ENCODE measurements around the gene VPS37D.
"Not testable (repeated sequence)": the region's sequence is repeated elsewhere in the genome, so short reads cannot be mapped to it uniquely, and the experiment has no call there.

Gene VPS37D, protein sequence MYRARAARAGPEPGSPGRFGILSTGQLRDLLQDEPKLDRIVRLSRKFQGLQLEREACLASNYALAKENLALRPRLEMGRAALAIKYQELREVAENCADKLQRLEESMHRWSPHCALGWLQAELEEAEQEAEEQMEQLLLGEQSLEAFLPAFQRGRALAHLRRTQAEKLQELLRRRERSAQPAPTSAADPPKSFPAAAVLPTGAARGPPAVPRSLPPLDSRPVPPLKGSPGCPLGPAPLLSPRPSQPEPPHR

GRCh38 chr7:73667344-73668102, at the start of gene VPS37D:
Gene VPS37D, plus strand, starts transcription at chr7:73667831. Its CDS starts 128 bp downstream, at chr7:73667959.
- Histone ChIP-seq H3K27me3 (ENCODE audit: insufficient read depth, low read depth) (peaks cover 30% of the 10 kb centered on the region), H3K36me3 (ENCODE audit: insufficient read depth) (no peaks in the 10 kb centered on the region), H3K4me1 (ENCODE audit: low read depth, poor library complexity, severe bottlenecking) (peaks cover 3% of the 10 kb centered on the region), H3K4me3 (IDR thresholded peaks at IDR 0.05; ENCODE audit: insufficient read depth, low read depth, low read length) (no peak within 1 kb of the TSS), H3K4me2 (peak within 1 kb of the TSS; percentile 54), H3K27ac (no peak within 1 kb of the TSS), H3K9ac (peak within 1 kb of the TSS; percentile 15; the same call in 1 of the 2 replicates), H4K20me1 (ENCODE audit: insufficient read depth) (no peaks in the 10 kb centered on the region), H2AFZ (ENCODE audit: low read depth) (peak within 1 kb of the TSS; percentile 67), H3K79me2 (ENCODE audit: insufficient read depth, low read depth) (no peaks in the 10 kb centered on the region)
- TF ChIP-seq, protein P1, sequence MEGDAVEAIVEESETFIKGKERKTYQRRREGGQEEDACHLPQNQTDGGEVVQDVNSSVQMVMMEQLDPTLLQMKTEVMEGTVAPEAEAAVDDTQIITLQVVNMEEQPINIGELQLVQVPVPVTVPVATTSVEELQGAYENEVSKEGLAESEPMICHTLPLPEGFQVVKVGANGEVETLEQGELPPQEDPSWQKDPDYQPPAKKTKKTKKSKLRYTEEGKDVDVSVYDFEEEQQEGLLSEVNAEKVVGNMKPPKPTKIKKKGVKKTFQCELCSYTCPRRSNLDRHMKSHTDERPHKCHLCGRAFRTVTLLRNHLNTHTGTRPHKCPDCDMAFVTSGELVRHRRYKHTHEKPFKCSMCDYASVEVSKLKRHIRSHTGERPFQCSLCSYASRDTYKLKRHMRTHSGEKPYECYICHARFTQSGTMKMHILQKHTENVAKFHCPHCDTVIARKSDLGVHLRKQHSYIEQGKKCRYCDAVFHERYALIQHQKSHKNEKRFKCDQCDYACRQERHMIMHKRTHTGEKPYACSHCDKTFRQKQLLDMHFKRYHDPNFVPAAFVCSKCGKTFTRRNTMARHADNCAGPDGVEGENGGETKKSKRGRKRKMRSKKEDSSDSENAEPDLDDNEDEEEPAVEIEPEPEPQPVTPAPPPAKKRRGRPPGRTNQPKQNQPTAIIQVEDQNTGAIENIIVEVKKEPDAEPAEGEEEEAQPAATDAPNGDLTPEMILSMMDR (conservative IDR thresholded peaks at IDR 0.05; ENCODE audit: low read depth, low read length), result peak; percentile 59; the same call in 1 of the 2 replicates

DNA sequence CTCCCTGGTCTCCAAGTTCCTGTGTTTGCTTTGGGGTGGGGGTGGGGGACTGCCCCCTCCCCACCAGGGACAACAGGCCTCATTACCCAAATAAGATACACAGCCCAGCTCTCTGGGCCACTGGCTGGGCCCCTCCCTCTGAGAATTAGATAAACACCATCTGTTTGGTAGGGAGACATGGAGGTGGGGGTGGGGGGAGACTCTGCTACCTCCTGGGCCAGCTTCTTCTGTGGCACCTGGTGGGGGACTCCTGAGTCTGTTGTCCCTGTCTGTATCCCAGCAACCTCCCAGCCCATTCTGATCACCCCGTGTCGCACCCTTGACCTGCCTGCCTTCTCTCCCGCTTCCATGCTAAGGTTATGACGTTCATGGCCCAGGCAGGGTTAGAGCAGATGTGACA, 49.1 kb upstream of the VPS37D start:
- no peak overlapping the region for H3K9ac ChIP-seq
- H2AFZ ChIP-seq (ENCODE audit: low read depth), result no peak overlapping the region
- TF ChIP-seq, protein P1 (conservative IDR thresholded peaks at IDR 0.05; ENCODE audit: low read depth, low read length), result no peak
- H3K36me3 ChIP-seq (ENCODE audit: insufficient read depth), result no peaks in the 10 kb centered on the region
- no peak overlapping the region for H3K4me3 ChIP-seq (IDR thresholded peaks at IDR 0.05; ENCODE audit: insufficient read depth, low read depth, low read length)
- H3K27ac ChIP-seq, result no peak overlapping the region
- H3K79me2 ChIP-seq (ENCODE audit: insufficient read depth, low read depth), result no peaks in the 10 kb centered on the region
- H3K4me2 ChIP-seq, result no peak overlapping the region
- H3K4me1 ChIP-seq (ENCODE audit: low read depth, poor library complexity, severe bottlenecking), result no peaks in the 10 kb centered on the region
- H3K27me3 ChIP-seq (ENCODE audit: insufficient read depth, low read depth), result peaks cover 12% of the 10 kb centered on the region; the same call in 1 of the 2 replicates
- no peaks in the 10 kb centered on the region for H4K20me1 ChIP-seq (ENCODE audit: insufficient read depth)

GRCh38 chr7:73619394-73619793, 48.2 kb upstream of the VPS37D start:
- H4K20me1 ChIP-seq (ENCODE audit: insufficient read depth); H3K4me1 ChIP-seq (ENCODE audit: low read depth, poor library complexity, severe bottlenecking); H3K4me3 ChIP-seq (IDR thresholded peaks at IDR 0.05; ENCODE audit: insufficient read depth, low read depth, low read length); H3K36me3 ChIP-seq (ENCODE audit: insufficient read depth); H3K27me3 ChIP-seq (ENCODE audit: insufficient read depth, low read depth); H3K4me2 ChIP-seq; H3K9ac ChIP-seq; H2AFZ ChIP-seq (ENCODE audit: low read depth); H3K79me2 ChIP-seq (ENCODE audit: insufficient read depth, low read depth); H3K27ac ChIP-seq: not testable (repeated sequence)

- H2AFZ ChIP-seq (ENCODE audit: low read depth), result no peak overlapping the region
- TF ChIP-seq, protein P1 (conservative IDR thresholded peaks at IDR 0.05; ENCODE audit: low read depth, low read length), result no peak
- no peaks in the 10 kb centered on the region for H3K4me1 ChIP-seq (ENCODE audit: low read depth, poor library complexity, severe bottlenecking)
- peaks cover 13% of the 10 kb centered on the region; the same call in 1 of the 2 replicates for H3K27me3 ChIP-seq (ENCODE audit: insufficient read depth, low read depth)
- H3K4me2 ChIP-seq, result no peak overlapping the region
- no peaks in the 10 kb centered on the region for H4K20me1 ChIP-seq (ENCODE audit: insufficient read depth)
- no peaks in the 10 kb centered on the region for H3K36me3 ChIP-seq (ENCODE audit: insufficient read depth)
- no peak overlapping the region for H3K27ac ChIP-seq
- no peaks in the 10 kb centered on the region for H3K79me2 ChIP-seq (ENCODE audit: insufficient read depth, low read depth)
- no peak overlapping the region for H3K9ac ChIP-seq
- H3K4me3 ChIP-seq (IDR thresholded peaks at IDR 0.05; ENCODE audit: insufficient read depth, low read depth, low read length), result no peak overlapping the region
Observed at GRCh38 chr7:73621168-73622063, 46.2 kb upstream of the VPS37D start.

Data from KMS-11 (cell line).